B cell (primary cell): Measurements from ENCODE around the gene CDX1.

Experiments used
- EZH2 ChIP-seq: IDR thresholded peaks from 2 replicates; pipeline ENCODE4 v1.6.1; 2012; ENCODE audit warnings: borderline replicate concordance, low read depth, mild to moderate bottlenecking, moderate library complexity, low read length; ENCODE audit not compliant: insufficient read depth, poor library complexity, severe bottlenecking
- TF ChIP-seq, protein P1 (sequence below): fragments of 200-600 bp; IDR thresholded peaks from one replicate; pipeline ENCODE4 v1.8.0; 2022; ENCODE audit warnings: antibody characterized with exemption, mild to moderate bottlenecking

DNA sequence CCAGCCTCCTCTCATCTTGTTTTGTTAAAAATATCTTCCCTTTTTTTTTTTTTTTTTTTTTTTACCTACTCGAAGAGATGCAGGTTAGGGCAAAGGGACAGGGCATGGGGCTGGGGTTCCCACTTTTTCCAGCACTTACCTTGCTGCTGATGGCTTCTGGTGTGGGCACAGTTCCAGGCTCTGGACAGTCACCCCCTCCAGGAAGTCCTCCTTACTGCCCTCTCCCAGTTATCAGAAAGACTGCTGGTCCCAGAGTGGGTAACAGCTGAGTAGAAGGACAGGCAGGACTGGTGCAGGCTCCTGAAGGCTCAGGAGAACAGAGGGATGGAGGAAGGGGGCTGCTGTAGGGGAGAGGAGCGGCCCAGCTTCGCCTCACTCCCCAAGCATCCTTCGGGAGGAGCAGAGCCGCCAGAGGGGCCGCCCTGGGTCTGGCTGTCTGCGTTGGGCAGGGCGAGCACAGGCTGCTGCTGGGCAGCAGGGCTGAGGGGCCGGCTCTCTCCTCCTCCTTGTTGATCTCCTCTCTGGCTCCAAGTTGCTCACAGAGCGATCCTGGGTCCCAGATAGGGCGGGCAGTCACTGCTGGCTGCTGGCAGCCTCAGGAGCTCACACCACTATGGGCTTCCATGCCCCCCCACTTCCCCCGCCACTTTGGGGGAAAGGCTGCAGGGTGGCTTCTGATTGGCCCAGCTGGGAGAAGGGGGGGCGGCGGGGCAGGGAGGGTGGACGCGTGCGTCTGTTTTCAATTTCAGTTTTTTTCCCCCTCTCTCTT, 11.1 kb upstream of the CDX1 start, which contains the start of gene PDGFRB:
- TF ChIP-seq, protein P1, sequence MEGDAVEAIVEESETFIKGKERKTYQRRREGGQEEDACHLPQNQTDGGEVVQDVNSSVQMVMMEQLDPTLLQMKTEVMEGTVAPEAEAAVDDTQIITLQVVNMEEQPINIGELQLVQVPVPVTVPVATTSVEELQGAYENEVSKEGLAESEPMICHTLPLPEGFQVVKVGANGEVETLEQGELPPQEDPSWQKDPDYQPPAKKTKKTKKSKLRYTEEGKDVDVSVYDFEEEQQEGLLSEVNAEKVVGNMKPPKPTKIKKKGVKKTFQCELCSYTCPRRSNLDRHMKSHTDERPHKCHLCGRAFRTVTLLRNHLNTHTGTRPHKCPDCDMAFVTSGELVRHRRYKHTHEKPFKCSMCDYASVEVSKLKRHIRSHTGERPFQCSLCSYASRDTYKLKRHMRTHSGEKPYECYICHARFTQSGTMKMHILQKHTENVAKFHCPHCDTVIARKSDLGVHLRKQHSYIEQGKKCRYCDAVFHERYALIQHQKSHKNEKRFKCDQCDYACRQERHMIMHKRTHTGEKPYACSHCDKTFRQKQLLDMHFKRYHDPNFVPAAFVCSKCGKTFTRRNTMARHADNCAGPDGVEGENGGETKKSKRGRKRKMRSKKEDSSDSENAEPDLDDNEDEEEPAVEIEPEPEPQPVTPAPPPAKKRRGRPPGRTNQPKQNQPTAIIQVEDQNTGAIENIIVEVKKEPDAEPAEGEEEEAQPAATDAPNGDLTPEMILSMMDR: no peak
- no peak for TF ChIP-seq EZH2
